Measurements from ENCODE around the gene BTRC. TPM values are rescaled to one million over a fixed set of nuclear protein-coding genes. Genes with fewer than 3 reads are reported as not detected.

Gene BTRC
- polyA plus RNA-seq, 2 of the 4 experiments (the other 2 are of a cell fraction), result 8.0 to 23.1 TPM

DNA sequence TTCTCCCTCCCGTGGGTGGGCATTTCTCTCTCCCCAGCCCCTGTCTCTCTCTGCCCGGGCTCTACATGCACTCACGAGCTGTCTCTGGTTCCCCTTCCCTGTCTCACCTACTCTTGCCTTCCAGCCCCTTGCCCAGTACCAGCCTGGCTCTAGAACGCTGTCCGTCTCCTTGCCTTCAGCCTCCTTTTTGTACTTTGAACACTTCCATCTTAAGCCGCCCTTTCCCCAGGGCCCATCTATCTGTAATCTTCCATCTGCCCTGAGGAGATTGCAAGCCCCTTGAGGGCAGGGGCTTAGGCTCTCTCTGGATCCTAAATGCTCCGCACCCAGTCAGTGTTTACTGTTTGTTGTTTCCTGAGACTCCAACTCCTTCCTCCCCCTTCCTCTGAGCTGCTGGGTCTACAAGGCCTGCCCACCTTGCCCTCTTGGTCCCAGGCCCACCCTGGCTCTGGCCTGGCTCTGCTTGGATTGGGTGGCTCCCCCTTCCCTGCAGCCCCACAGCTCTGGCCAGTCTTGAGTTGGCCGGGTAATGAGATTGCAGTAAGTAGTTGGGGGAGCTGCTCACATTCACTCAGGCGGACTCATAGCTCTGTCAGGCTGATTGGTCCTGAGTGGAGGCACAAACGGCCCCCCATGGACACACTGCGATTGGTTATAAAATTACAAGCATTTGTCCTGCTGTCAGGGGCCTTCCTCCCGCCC is 205.8 kb downstream of the BTRC start (continued):
- TF ChIP-seq, protein P1, sequence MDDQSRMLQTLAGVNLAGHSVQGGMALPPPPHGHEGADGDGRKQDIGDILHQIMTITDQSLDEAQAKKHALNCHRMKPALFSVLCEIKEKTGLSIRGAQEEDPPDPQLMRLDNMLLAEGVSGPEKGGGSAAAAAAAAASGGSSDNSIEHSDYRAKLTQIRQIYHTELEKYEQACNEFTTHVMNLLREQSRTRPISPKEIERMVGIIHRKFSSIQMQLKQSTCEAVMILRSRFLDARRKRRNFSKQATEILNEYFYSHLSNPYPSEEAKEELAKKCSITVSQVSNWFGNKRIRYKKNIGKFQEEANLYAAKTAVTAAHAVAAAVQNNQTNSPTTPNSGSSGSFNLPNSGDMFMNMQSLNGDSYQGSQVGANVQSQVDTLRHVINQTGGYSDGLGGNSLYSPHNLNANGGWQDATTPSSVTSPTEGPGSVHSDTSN (IDR thresholded peaks at IDR 0.05), result no peak
- TF ChIP-seq EHMT2 (IDR thresholded peaks at IDR 0.05; ENCODE audit: low read depth), result no peak

GRCh38 chr10:101560298-101561067 is 206.5 kb downstream of the BTRC start:
- ATAC-seq, result no peak; a peak in 1 of 6 replicates
- no peaks in the 10 kb centered on the region for H3K9me3 ChIP-seq
- H3K4me3 ChIP-seq, result no peak overlapping the region
- WGBS (ENCODE audit: missing lambda C conversion rate), result 55% methylated on average over 2 of the region's 2 CpGs
- H3K4me1 ChIP-seq, result peaks cover 5% of the 10 kb centered on the region; the same call in 1 of the 3 replicates
- ChIA-PET POLR2A (no interaction called here), CTCF (interaction anchor here (0.7 to 2.5 kb wide), 7 partner anchors 9 to 347 kb away, joined by 3 to 13 read pairs (median 4); no protein-coding TSS in a partner anchor)
- H3K4me2 ChIP-seq, result no peak overlapping the region
- no peak for TF ChIP-seq FOXS1 (CRISPR knock-in tag; IDR thresholded peaks at IDR 0.05)
- TF ChIP-seq, protein P2, sequence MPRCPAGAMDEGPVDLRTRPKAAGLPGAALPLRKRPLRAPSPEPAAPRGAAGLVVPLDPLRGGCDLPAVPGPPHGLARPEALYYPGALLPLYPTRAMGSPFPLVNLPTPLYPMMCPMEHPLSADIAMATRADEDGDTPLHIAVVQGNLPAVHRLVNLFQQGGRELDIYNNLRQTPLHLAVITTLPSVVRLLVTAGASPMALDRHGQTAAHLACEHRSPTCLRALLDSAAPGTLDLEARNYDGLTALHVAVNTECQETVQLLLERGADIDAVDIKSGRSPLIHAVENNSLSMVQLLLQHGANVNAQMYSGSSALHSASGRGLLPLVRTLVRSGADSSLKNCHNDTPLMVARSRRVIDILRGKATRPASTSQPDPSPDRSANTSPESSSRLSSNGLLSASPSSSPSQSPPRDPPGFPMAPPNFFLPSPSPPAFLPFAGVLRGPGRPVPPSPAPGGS (IDR thresholded peaks at IDR 0.05), result no peak
- no peak for TF ChIP-seq POLR2A (IDR thresholded peaks at IDR 0.05; ENCODE audit: low read length)
- no peak for TF ChIP-seq RCOR1 (IDR thresholded peaks at IDR 0.05; ENCODE audit: low read depth, low read length)
- TF ChIP-seq, protein P3, sequence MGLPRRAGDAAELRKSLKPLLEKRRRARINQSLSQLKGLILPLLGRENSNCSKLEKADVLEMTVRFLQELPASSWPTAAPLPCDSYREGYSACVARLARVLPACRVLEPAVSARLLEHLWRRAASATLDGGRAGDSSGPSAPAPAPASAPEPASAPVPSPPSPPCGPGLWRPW (IDR thresholded peaks at IDR 0.05), result no peak
- TF ChIP-seq HOXA7 (CRISPR knock-in tag; IDR thresholded peaks at IDR 0.05), result no peak
- TF ChIP-seq HMGXB4 (CRISPR knock-in tag; IDR thresholded peaks at IDR 0.05; ENCODE audit: borderline replicate concordance), result no peak
- no peak for TF ChIP-seq CHD2 (IDR thresholded peaks at IDR 0.05; ENCODE audit: low read length, partially characterized antibody)
- no peak for TF ChIP-seq KDM1A (IDR thresholded peaks at IDR 0.05; ENCODE audit: low read depth)
- TF ChIP-seq EHMT2 (IDR thresholded peaks at IDR 0.05; ENCODE audit: low read depth), result no peak
- TF ChIP-seq RARB (CRISPR knock-in tag; IDR thresholded peaks at IDR 0.05), result no peak
- no peak for TF ChIP-seq NPAS2 (CRISPR knock-in tag; IDR thresholded peaks at IDR 0.05; ENCODE audit: borderline replicate concordance)
- TF ChIP-seq CEBPB (IDR thresholded peaks at IDR 0.05), result no peak
- TF ChIP-seq, protein P1 (IDR thresholded peaks at IDR 0.05), result no peak
- no peak for TF ChIP-seq RFX5 (IDR thresholded peaks at IDR 0.05)
- TF ChIP-seq, protein P4, sequence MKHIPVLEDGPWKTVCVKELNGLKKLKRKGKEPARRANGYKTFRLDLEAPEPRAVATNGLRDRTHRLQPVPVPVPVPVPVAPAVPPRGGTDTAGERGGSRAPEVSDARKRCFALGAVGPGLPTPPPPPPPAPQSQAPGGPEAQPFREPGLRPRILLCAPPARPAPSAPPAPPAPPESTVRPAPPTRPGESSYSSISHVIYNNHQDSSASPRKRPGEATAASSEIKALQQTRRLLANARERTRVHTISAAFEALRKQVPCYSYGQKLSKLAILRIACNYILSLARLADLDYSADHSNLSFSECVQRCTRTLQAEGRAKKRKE (CRISPR knock-in tag; IDR thresholded peaks at IDR 0.05; ENCODE audit: low read depth), result no peak
- no peak for TF ChIP-seq EP300 (IDR thresholded peaks at IDR 0.05)
- no peak for FAIRE-seq
- H3K27ac ChIP-seq, result no peak overlapping the region
- DNase-seq (ENCODE audit: low read depth in 1 of 2, low spot score in 1 of 2), result no peak

Measured in A549 (cell line).